GM20000 (cell line): ENCODE results near the gene RASA3.

Experiments
- DNase-seq: peaks from one replicate; pipeline ENCODE4 v3.0.0; 2012; ENCODE audit warnings: low spot score
- CTCF ChIP-seq: IDR thresholded peaks from 2 replicates; pipeline ENCODE4 v1.5.1; 2012; ENCODE audit warnings: mild to moderate bottlenecking, control low read depth; ENCODE audit errors: extremely low read depth, missing control alignments

Gene RASA3

GRCh38 chr13:114143806-114144605, 11.6 kb upstream of the RASA3 start:
- peak; percentile 32 for TF ChIP-seq CTCF
- peak; percentile 72 for DNase-seq

- no peak for TF ChIP-seq CTCF
- no peak for DNase-seq
Observed at GRCh38 chr13:114142640-114143490, 10.4 kb upstream of the RASA3 start.

- no peak for TF ChIP-seq CTCF
- DNase-seq, result no peak
Observed at GRCh38 chr13:114142137-114142550, 9.7 kb upstream of the RASA3 start.

GRCh38 chr13:114141261-114141996, 9.0 kb upstream of the RASA3 start:
- TF ChIP-seq CTCF, result no peak
- no peak for DNase-seq

- TF ChIP-seq CTCF, result no peak
- DNase-seq, result no peak
Observed at GRCh38 chr13:114140906-114141250, 8.5 kb upstream of the RASA3 start.

- TF ChIP-seq CTCF, result no peak
- no peak for DNase-seq
Observed at GRCh38 chr13:114140131-114140905, 7.9 kb upstream of the RASA3 start.
